GM18519 (cell line): Measurements from ENCODE around the gene RLN3.

Experiments
- ATAC-seq: cut with Tn5 transposase; IDR thresholded peaks from one replicate; pipeline ENCODE4 v1.9.1; 2021; ENCODE audit warnings: mild to moderate bottlenecking, moderate library complexity; ENCODE audit not compliant: unreplicated experiment, low FRiP score

Gene RLN3

DNA sequence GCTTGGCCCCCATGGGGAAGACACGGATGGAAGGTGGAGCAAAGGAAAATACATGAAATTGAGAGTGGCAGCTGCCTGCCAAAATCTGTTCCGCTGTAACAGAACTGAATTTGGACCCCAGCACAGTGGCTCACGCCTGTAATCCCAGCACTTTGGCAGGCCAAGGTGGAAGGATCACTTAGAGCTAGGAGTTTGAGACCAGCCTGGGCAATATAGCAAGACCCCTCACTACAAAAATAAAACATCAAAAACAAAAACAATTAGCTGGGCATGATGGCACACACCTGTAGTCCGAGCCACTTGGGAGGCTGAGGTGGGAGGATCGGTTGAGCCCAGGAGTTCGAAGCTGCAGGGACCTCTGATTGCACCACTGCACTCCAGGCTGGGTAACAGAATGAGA is 24.5 kb downstream of the RLN3 start:
- no peak for ATAC-seq

DNA sequence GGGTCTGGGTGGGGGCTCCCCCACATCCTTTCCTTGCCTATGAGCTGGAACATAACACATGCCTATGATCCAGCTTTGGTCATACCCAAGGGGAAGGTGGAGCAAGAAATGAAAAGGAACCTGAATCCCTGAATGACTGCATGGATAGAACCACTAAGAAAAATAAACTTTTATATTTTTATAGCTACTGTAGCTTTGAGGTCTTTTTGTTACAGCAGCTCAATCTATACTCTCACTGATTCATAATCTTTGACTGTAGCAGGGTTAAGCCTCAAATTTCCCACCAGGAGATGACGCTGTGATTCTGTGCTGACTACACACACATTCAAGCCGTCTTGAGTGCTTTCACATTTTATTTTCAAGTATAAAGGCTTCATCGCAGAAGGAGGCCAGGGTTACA is 25.1 kb downstream of the RLN3 start:
- ATAC-seq, result no peak

DNA sequence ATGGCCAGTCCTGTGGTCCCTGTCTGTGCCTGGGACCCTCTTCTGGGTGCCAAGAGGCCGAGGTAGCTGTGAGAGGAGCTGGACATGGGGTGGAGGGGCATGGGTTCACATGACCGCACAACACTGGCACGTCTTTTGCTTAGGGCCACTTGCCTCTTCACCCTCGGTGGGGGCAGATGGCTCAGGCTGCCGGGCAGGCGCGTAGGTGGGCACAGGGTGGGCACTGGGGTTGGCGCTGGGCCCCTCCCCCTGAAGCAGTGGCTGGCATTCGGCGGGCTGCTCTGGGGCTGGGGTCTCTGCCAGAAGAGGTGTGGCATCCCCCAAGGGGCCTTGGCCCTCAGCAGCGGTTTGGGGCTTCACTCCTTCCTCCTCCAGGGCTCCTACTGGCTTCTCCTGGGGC is 25.6 kb downstream of the RLN3 start:
- no peak for ATAC-seq

DNA sequence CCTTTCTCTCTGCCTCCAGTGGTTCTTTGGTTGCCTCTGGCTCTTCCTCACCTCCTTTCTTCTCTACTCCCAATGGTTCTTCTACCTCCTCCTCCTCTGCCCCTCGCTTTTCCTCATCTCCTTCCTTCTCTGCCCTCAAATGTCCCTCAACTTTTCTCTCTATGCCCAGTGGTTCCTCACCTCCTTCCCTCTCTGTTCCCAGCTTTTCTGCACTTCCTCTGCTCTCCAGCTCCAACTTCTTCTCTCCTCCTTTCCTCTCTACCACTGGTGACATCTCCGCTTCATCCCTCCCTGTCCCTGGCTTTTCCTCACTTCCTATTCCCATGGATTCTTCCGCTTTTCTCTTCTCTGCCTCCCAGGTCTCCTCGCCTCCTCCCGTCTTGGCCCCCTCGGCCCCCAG is 26.2 kb downstream of the RLN3 start:
- no peak for ATAC-seq

DNA sequence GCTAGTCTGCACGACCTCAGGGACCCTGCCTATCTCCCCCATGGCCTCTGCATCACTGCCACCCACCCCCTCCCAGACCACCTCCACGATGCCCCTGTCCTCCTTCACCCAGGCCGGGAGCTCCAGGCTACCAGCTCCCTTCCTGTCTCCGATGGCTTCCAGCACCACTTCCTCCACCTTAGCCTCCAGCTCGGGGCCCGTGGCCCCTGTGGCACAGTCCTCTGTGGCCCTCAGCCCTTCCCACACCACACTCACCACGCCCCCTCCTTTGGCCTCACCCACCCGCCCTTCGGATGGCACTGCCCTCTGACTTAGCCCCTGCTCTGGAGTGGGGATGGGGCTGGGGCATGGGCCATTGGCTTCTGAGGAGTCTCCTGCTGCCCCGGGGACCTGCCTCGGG is 26.8 kb downstream of the RLN3 start:
- no peak for ATAC-seq

DNA sequence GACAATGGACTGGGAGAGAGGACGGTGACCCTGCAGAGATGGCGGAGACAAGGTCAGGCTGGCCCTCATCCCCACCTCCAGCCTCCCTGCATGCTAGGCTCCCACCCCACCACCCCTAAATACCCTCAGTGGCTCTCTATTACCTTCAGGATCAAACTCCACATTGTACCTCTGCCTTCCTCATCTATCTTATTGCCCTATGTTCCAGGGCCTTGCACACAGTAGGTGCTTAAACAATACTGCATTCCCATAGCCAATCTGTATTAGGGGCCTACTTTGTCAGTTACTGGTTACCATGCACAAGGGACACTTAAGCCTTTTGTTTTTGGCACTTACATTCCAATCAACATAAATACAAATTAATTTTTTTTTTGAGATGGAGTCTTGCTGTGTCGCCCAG is 27.4 kb downstream of the RLN3 start:
- no peak for ATAC-seq

DNA sequence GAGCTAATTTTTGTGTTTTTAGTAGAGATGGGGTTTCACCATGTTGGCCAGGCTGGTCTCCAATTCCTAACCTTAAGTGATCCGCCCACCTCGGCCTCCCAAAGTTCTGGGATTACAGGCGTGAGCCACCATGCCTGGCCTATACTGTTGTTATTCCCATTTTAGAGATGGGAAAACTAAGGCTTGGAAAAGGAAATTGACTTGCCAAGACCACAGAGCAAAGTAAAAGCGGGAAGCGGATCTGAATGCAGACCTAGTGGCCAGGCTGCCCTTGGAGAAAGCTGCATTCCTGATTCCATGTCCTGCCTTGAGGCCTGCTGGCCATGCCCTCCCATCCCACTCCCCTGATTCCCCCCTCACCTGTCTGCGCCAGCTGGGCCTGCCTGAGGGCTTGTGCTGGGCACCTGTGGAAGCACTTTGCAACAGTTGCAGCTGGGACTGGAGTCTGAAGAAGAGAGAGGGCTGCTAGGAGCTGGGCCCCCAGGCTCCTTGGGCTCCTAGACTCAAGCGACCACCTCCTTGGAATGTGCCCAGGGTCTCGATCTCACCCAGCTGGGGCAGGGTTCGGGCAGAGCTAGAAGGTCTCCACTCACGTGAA is 28.2 kb downstream of the RLN3 start:
- ATAC-seq, result no peak

DNA sequence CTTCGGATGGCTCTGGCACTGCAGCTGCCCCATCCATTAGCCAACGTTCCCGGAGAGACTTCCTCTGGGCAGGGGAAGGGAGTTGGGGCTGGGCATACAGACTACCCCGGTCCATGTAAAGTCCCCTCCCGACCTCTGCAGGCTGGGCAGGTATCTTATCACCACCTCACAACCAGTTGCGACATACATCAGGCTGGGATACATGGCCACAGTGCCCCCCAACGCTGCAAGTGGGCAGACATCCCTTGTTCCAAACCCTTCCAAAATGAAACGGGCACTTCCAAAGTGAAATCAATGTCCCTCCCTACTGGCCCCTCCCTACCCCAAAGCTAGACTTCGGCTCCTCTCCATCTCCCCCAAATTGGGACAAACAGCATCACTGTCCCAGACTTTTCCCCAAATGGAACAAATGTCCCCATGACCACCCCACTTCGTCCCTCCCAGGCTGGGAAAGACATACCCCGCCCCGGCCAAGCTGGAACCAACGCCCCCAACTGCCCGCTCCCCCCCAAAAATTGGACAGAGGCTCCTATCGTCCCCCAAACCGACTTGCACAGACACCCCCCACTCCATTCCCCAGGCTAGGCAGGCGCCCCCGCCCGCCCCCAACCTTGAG is 28.9 kb downstream of the RLN3 start:
- no peak for ATAC-seq

DNA sequence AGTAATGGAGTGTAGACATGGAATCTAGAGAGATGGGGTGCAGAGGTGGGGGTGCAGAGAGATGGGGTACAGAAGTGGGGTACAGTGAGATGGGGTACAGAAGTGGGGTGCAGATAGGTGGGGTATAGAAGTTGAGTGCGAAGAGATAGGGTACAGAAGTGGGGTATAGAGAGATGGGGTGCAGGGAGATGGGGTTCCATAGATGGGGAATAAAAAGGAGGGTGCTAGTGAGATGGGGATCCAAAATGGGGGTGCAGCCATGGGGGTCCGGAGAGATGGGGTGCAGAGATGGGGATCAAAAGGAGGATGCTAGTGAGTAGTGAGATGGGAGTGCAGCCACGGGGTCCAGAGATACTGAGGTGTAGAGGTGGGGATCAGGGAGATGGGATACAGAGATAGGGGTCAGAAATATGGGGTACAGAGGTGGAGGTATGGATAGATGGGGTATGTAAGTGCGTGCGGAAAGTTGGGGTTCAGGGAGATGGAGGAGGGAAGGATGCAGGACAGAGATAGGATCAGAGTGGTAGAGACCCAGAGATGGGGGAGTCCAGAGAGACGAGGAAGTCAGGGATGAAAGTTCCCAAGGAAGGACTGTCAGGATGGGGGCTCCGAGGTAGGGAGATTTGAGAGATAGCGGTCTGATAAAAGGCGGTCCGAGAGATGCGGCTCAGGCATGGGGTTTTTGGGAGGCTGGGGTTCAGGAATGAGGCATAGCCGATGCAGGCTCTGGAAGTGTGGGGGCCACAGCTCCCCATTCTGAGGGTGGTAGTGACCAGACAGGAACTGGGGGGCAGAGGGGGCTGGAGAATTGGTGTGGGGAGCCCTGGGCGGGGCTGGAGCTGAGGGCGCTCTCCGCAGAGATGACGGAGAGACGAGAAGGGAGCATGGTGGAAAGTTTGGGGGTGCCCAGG is 30.5 kb downstream of the RLN3 start:
- ATAC-seq, result no peak

DNA sequence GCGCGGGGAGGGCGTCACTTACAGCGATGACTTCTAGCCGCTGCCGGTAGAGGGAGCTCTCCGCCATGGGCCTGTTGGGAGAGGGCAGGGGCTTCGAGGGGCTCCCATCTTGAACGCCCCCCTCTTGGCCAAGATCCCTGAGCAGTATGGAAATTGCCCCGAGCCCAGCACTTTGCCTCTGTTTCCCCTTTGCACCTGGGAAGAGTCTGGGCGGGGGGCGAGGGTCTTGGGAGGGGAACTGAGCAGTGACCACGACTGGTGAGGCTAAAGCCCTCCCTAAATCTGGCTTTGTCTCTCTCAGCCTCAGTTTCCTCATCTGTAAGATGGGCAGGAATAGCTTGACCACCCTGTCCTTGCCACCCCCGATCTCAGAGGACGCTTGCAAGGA is 31.1 kb downstream of the RLN3 start:
- no peak for ATAC-seq

DNA sequence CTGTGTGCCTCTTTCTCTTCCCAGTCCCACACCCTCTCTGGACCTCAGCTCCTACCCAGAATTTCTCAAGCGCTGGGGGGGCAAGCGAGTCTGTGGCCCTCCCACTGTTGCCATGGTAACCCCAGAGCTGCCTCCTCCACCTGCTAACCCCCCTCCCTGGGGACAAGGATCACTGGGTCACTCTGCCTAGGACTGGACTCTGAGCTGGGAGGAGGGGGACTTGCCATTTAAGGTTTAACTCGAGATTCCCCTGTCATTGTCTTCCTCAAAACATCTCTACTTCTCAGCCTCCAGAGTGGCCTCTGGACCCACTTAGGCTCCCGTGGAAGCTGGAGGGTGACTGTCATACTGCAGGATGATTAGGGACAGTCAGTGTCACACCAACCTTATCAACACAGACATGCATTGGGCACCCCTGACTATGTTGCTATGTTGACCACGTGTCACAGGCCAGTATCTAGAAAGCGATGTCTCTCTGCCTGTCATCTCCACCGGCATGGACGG is 31.8 kb downstream of the RLN3 start:
- no peak for ATAC-seq

DNA sequence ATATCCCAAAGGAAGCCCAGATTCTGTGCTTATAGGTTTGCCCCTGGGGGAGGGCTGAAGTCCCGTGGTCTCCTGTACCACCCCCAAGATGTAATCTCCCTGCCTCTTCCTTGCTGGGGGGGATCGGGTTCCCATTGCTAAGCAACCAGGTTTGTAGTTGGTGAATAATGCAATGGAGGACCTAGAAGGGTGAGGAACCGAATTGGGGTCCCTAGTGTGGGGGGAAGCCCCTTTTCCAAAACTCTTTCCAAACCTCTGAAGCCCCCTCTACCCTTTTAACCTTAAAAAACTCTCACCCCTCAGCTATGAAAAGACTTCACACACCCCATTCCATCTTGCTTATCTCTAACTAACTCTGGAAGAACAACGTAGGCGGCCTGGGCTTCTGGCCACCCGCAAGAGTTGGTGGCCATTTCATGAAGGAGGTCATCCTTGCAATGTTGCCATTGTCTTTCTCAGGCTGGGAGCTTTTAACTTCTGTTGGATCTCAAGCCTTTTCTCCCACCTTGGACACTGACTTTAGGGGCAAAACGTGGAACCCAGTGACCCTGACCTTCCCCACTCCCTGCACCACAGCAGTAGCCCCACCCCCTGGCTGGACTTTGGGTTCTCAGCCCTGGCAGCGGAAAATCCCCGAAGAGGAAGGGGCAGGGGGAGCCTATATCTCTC is 33.3 kb downstream of the RLN3 start:
- ATAC-seq, result no peak

DNA sequence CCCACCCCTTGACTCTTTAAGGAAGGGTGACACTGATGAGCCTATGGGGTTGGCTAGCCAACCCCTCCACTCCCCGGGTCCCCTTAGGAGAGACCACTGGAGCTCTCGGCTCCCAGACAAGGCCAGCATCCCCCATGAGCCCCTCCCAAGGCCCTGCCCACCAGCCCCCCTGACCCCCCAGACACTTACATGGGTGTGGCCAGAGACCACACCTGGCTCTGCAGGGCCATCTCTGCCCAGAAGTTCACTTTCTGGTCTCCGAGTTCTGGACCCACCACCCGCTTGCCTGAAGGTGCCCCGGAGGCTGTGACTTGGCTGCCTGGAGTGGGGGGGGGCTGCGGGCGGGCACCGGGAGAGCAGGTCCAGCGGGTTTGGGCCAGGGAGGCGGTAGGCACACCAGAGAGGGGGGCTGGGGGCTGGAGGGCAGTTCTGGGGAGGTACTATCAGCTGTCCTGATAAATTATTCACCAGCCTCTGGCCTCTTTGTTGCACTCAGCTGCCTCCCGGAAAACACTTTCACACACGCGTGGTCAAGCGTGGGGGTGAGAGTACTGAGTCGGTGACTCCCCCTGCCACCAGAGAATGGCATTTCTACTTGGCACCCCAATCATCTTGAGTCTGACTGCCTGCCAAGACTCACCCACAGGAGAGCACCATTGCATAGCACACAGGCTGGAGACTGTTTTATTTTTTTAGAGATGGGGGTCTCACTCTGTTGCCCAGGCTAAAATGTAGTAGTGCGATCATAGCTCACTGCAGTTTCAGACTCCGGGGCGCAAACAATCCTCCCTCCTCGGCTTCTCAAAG is 34.0 kb downstream of the RLN3 start, which contains the start of gene PALM3:
TSS of gene PALM3 (minus strand) at position 326 of the 807 bp plus-strand sequence. CDS start at position 230, 96 bp downstream.
- no peak for ATAC-seq

DNA sequence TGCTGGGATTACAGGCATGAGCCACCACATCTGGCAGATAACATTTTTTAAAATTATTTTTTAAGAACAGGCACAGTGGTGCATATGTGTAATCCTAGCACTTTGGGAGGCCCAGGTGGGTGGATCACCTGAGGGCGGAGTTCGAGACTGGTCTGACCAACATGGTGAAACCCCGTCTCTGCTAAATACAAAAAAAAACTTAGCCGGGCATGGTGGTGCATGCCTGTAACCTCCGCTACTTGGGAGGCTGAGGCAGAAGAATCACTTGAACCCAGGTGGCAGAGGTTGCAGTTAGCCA is 34.6 kb downstream of the RLN3 start:
- ATAC-seq, result no peak

DNA sequence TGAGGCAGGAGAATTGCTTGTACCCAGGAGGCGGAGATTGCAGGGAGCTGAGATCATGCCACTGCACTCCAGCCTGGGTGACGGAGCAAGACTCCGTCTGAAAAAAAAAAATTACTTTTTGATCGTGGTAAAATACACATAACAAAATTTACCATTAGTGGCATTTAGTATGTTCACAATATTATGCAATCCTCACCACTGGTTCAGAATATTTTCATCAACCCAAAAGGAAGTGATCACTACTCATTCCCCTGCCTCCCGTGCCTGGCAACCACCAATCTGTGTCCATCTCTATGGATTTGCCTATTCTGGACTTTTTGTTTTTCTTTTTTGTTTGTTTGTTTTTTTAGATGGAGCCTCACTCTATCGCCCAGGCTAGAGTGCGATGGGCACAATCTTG is 35.2 kb downstream of the RLN3 start:
- ATAC-seq, result no peak

DNA sequence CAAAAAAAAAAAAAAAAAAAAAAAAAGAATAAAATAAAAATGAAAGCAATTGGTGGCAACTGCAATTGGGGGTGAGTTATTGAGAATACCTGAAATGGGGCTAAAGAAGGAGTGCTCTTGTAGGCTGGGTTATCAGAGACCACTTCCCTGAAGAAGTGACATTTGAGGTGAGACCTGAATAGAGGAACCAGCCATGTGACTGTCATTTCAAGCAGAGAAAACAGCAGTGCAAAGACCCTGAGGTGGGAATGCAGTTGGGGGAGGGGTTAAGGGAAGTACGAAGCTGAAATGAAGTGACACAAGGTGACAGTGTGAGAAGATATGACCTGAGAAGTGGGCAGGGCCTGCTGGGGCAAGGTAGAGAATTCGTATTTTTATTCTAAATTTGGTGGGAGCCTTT is 38.2 kb downstream of the RLN3 start:
- ATAC-seq, result no peak

DNA sequence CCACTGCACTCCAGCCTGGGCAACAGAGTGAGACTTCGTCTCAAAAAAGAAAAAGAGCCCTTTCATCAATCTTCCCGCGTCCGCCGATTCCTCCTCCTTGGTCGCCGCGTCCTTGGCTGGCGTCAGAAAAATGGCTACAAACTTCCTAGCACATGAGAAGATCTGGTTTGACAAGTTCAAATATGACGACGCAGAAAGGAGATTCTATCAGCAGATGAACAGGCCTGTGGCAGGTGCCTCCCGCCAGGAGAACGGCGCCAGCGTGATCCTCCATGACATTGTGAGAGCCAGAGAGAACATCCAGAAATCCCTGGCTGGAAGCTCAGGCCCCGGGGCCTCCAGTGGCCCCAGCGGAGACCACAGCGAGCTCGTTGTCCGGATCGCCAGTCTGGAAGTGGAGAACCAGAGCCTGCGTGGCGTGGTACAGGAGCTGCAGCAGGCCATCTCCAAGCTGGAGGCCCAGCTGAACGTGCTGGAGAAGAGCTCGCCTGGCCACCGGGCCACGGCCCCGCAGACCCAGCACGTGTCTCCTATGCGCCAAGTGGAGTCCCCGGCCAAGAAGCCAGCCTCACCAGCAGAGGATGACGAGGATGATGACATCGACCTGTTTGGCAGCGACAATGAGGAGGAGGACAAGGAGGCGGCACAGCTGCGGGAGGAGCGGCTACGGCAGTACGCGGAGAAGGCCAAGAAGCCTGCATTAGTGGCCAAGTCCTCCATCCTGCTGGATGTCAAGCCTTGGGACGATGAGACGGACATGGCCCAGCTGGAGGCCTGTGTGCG is 42.5 kb downstream of the RLN3 start:
- no peak for ATAC-seq

DNA sequence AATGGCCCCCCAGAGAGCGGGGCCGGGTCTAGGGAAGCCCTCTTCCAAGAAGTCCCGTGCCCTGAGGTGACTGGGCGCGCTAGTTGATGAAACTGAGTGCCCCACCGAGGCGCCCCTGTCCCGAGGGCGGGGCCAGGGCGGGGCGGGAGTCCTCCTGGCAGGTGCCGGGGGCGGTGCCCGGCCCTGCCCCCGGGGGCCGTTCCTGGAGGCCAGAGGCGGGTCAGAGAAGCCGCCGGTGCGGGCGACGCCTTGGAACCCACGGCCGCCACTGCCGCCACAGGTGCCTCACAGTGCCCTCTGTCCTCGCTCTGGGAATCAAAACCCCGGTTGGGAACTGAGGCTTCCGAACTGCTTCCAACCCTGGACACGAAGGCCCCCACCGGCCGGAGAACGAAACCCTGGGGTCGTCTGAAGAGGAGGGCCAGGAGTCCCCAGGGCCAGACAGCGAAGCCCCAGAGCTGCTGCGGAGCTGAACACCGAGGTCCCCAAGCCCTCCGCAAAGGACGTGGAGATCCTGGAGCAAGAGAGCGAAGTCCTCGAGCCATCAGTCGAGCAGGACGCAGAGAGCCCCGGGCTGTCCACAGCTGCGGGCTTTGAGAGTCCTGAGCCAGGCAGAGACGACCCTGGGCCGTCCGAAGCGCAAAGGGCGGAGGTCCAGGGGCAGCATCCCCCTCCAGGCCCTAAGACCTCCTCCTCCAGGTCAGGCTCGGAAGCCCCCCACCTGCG is 44.8 kb downstream of the RLN3 start, which contains the start of gene MISP3:
TSS of gene MISP3 (plus strand) at position 252 of the 726 bp plus-strand sequence. CDS start 524 bp downstream, outside the sequence.
- ATAC-seq, result no peak
